Cerebellar cortex (tissue), 1 donor: ENCODE measurements around the gene PBX1.
"Not testable (repeated sequence)": the region's sequence is repeated elsewhere in the genome, so short reads cannot be mapped to it uniquely, and the experiment has no call there.

Experiments
- DNase-seq: peaks from one replicate; pipeline ENCODE4 v3.0.0-alpha.2; 2015; ENCODE audit warnings: low spot score

Gene PBX1

GRCh38 chr1:164640686-164641352 is 81.8 kb downstream of the PBX1 start:
- DNase-seq = no peak

- DNase-seq = no peak
These were observed 82.4 kb downstream of the PBX1 start for GRCh38 chr1:164641353-164641730.

- no peak for DNase-seq
These were observed 84.0 kb downstream of the PBX1 start for GRCh38 chr1:164643018-164643417.

GRCh38 chr1:164644268-164644667 is 85.3 kb downstream of the PBX1 start:
- no peak for DNase-seq

- no peak for DNase-seq
These were observed 86.0 kb downstream of the PBX1 start for GRCh38 chr1:164644774-164645644.

- no peak for DNase-seq
These were observed 86.9 kb downstream of the PBX1 start for GRCh38 chr1:164645921-164646320.

- no peak for DNase-seq
These were observed 88.2 kb downstream of the PBX1 start for GRCh38 chr1:164647211-164647610.

GRCh38 chr1:164648636-164649035 is 89.7 kb downstream of the PBX1 start:
- no peak for DNase-seq

GRCh38 chr1:164649146-164649545 is 90.2 kb downstream of the PBX1 start:
- DNase-seq = no peak

- DNase-seq = no peak
These were observed 91.5 kb downstream of the PBX1 start for GRCh38 chr1:164650531-164650930.

- DNase-seq = no peak
These were observed 92.5 kb downstream of the PBX1 start for GRCh38 chr1:164651351-164651951.

- not testable (repeated sequence) for DNase-seq
These were observed 94.0 kb downstream of the PBX1 start for GRCh38 chr1:164652969-164653368.

GRCh38 chr1:164653705-164654104 is 94.7 kb downstream of the PBX1 start:
- no peak for DNase-seq

- no peak for DNase-seq
These were observed 95.2 kb downstream of the PBX1 start for GRCh38 chr1:164654200-164654599.

- DNase-seq = no peak
These were observed 99.9 kb downstream of the PBX1 start for GRCh38 chr1:164658864-164659263.

GRCh38 chr1:164659621-164660411 is 100.8 kb downstream of the PBX1 start:
- no peak for DNase-seq

- DNase-seq = no peak
These were observed 101.4 kb downstream of the PBX1 start for GRCh38 chr1:164660412-164660772.

GRCh38 chr1:164660775-164661174 is 101.8 kb downstream of the PBX1 start:
- no peak for DNase-seq

GRCh38 chr1:164662462-164662861 is 103.5 kb downstream of the PBX1 start:
- DNase-seq = no peak

- no peak for DNase-seq
These were observed 104.0 kb downstream of the PBX1 start for GRCh38 chr1:164662955-164663354.

- no peak for DNase-seq
These were observed 105.1 kb downstream of the PBX1 start for GRCh38 chr1:164664127-164664526.

- no peak for DNase-seq
These were observed 108.0 kb downstream of the PBX1 start for GRCh38 chr1:164667001-164667400.
